ENCODE results near the gene CYB5R4. TPM values are rescaled to one million over a fixed set of nuclear protein-coding genes. Genes with fewer than 3 reads are reported as not detected.

CYB5R4 gene
- polyA plus RNA-seq, 1 of the 3 experiments (the other 2 are of a cell fraction), result 3.3 TPM

GRCh38 chr6:83870649-83871048 is 11.2 kb downstream of the CYB5R4 start:
- Histone ChIP-seq H3K27ac (ENCODE audit: low read depth in 2 of 2, low read length in 1 of 2) (no peak overlapping the region), H4K20me1 (ENCODE audit: insufficient read depth) (no peaks in the 10 kb centered on the region), H3K9me3 (no peaks in the 10 kb centered on the region), H3K27me3 (ENCODE audit: insufficient read depth) (no peaks in the 10 kb centered on the region), H3K36me3 (replicated peaks in 1 of 2; ENCODE audit: control insufficient read depth in 1 of 2, insufficient read depth in 2 of 2, low read length in 1 of 2) (peaks cover 14 to 15% of the 10 kb centered on the region in 2 experiments), H3K4me2 (no peak overlapping the region), H3K4me1 (ENCODE audit: control insufficient read depth in 1 of 2, insufficient read depth in 2 of 2, low read depth in 1 of 2, low read length in 1 of 2) (no peaks in the 10 kb centered on the region; a peak in 1 of 4 replicates), H3F3A (replicated peaks; ENCODE audit: insufficient read depth) (peaks cover 4% of the 10 kb centered on the region), H3K9ac (no peak overlapping the region), H3K9me2 (no peaks in the 10 kb centered on the region), H3K79me2 (ENCODE audit: insufficient read depth) (0 out of 2 replicates have a peak, but pooled peaks cover under 1% of the 10 kb centered on the region), H2AFZ (ENCODE audit: low read depth) (no peak overlapping the region), H3K4me3 (ENCODE audit: low read depth in 2 of 2, low read length in 1 of 2) (no peak overlapping the region)
- POLR2A ChIA-PET, result no interaction called here
- TF ChIP-seq USF2 (IDR thresholded peaks at IDR 0.05; ENCODE audit: borderline replicate concordance, low read depth, low read length), result no peak
- TF ChIP-seq GABPA (IDR thresholded peaks at IDR 0.05; ENCODE audit: low read depth), result no peak
- TF ChIP-seq TEAD4 (IDR thresholded peaks at IDR 0.05; ENCODE audit: borderline replicate concordance, insufficient read depth), result no peak
- TF ChIP-seq FOXJ3 (CRISPR knock-in tag; IDR thresholded peaks at IDR 0.05), result no peak
- no peak for TF ChIP-seq CHD2 (IDR thresholded peaks at IDR 0.05; ENCODE audit: low read length, partially characterized antibody)
- TF ChIP-seq NFIC (IDR thresholded peaks at IDR 0.05; ENCODE audit: borderline replicate concordance), result no peak
- TF ChIP-seq RFX5 (IDR thresholded peaks at IDR 0.05; ENCODE audit: low read length), result no peak
- no peak for TF ChIP-seq SIN3A (IDR thresholded peaks at IDR 0.05; ENCODE audit: borderline replicate concordance, low read depth, low read length)
- no peak for TF ChIP-seq FOXM1 (IDR thresholded peaks at IDR 0.05; ENCODE audit: low read depth)
- no peak for TF ChIP-seq RAD21 (IDR thresholded peaks at IDR 0.05; ENCODE audit: low read length)
- TF ChIP-seq MEF2A (IDR thresholded peaks at IDR 0.05; ENCODE audit: borderline replicate concordance, low read depth), result no peak
- TF ChIP-seq RCOR1 (IDR thresholded peaks at IDR 0.05; ENCODE audit: low read length), result no peak
- TF ChIP-seq PBX3 (IDR thresholded peaks at IDR 0.05), result no peak
- TF ChIP-seq FOSL2 (IDR thresholded peaks at IDR 0.05; ENCODE audit: borderline replicate concordance, low read depth), result no peak
- TF ChIP-seq CTCF (IDR thresholded peaks at IDR 0.05), result no peak
- no peak for TF ChIP-seq REST (IDR thresholded peaks at IDR 0.05; ENCODE audit: low read depth, low read length)
- TF ChIP-seq IRF3 (IDR thresholded peaks at IDR 0.05; ENCODE audit: low read depth, low read length), result no peak
- no peak for TF ChIP-seq GATA2 (CRISPR knock-in tag; IDR thresholded peaks at IDR 0.05)
- TF ChIP-seq MAX (IDR thresholded peaks at IDR 0.05; ENCODE audit: low read depth), result no peak
- no peak for TF ChIP-seq NRF1 (IDR thresholded peaks at IDR 0.05; ENCODE audit: low read depth, low read length)
- WGBS (ENCODE audit: low lambda C conversion rate), result 95% methylated on average over 4 of the region's 4 CpGs
- CTCF ChIA-PET, result interaction anchor here (1.5 kb wide), 1 partner anchor 9 kb away, joined by 3 read pairs; no protein-coding TSS in a partner anchor
- DNase-seq, result no peak
